ENCODE results near the gene SAC3D1.

Gene SAC3D1

DNA sequence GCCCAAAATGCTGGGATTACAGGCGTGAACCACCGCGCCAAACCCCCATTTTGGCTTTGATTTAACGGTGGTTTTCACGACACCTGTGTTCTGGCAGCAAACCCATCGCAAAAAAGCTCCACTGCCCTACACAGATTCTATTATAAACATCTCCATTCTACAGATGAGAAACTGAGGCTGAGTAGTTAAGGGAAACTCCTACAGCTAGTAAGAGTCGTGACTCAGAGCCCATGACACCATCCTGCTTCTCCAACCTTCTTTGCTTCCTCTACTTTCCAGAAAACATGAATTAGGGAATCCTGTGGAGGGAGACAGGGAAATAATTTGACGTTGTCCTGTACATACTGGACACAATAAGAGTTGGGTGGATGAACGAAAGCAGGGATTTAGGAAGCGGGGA lies 14.2 kb upstream of the SAC3D1 start:
- no peak for DNase-seq (ENCODE audit: low read depth)

DNA sequence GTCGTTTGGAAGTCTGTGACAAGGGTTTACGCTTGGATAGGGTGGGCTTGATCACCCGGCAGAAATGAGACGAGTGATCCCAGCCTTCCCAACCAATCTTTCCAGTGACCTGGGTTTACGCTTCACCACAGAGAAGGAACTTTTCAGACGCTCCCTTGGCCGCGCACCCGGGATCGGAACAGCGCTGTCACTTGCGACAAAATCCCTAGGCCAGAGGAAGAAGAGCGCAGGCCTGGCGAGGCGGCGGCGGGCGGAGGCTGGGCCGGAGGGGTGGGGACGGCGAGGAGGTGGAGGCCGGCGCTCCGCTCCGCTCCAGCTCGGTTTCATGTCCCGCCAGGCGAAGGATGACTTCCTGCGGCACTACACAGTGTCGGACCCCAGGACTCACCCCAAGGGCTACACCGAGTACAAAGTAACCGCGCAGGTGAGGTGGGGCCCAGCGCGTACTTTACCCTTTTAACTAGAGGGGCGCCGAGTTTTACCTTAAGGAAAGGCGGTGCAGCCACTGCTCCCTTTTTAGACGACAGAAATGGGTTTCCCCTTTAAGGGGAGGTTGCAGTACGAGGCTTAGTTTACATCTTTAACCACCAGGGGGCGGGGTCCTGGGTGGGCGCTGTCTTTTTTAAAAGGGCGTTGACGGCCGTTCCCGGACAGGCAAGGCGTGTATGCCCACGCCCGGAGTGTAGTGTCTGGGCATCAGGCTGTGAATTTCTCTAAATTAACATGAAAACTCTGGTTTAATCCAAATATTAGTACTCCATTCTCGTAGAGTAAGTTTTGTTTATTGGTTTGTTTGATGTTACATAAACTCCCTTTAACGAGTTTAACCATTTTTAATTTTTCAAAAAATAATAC lies 13.6 kb upstream of the SAC3D1 start, which contains the start of gene SNX15:
TSS of gene SNX15 (plus strand) at position 227 of the 855 bp plus-strand sequence. CDS start at position 326, 99 bp downstream.
- peak; percentile 89 for DNase-seq (ENCODE audit: low read depth)

DNA sequence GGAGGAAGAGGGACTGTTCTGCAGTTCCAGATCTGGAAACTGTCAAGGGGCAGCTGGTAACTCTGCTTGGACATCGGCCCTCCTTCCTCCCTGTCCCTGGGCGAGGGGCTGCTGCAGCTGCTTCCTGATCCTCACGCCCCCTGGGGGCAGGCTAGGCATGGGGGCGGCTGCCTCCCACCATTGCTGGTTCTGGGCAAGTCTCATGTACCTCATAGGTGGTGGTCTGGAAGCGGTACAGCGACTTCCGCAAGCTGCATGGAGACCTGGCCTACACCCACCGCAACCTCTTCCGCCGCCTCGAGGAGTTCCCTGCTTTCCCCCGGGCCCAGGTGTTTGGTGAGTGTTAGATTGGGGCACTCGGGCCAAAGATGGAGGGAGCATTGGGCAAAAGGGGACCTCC lies 8.8 kb upstream of the SAC3D1 start:
- no peak for DNase-seq (ENCODE audit: low read depth)

GRCh38 chr11:65034423-65034822 lies 6.6 kb upstream of the SAC3D1 start:
- DNase-seq (ENCODE audit: low read depth) = no peak

GRCh38 chr11:65035579-65035978 lies 5.4 kb upstream of the SAC3D1 start:
- no peak for DNase-seq (ENCODE audit: low read depth)

- no peak for DNase-seq (ENCODE audit: low read depth)
Measured at GRCh38 chr11:65036931-65037330, 4.1 kb upstream of the SAC3D1 start.

DNA sequence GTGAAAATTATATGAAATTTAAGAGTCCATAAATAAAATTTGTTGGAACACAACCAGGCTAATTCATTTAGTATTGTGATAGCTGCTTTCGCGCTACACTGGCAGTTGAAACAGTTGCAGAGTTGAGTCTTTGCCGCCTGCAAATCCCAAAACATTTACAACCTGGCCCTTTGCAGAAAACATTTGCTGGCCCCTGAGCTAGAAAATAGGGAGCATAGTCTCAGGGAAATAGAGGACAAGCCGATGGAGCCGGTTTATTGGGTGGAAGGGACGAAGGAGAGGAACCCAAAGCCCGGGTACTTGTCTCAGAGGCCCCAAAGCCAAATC lies 527 bp upstream of the SAC3D1 start:
- no peak for DNase-seq (ENCODE audit: low read depth)

GRCh38 chr11:65042891-65043290 lies 1.9 kb downstream of the SAC3D1 start:
- no peak for DNase-seq (ENCODE audit: low read depth)

GRCh38 chr11:65043881-65044501 lies 3.0 kb downstream of the SAC3D1 start:
- no peak for DNase-seq (ENCODE audit: low read depth)

- no peak for DNase-seq (ENCODE audit: low read depth)
Measured at GRCh38 chr11:65045061-65045460, 4.1 kb downstream of the SAC3D1 start.

DNA sequence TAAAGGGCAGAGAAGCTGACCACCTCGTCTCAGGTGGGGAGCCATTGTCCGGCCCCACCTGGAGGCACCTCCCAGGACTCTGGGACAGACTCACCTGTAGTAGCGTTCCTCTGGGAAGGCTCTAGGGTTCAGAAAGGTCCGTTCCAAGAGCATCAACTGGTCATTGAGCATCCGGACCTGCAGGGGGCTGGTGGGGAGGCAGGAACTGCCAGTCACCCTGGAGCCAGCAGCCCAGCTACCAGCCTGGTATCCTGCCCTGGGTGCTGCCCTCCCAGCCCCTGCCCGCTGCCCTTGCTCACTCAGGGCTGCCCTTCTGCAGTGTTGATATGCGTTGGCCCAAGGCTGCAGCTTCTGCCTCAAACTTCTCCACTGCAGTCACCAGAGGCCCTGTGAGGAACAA lies 4.7 kb downstream of the SAC3D1 start:
- no peak for DNase-seq (ENCODE audit: low read depth)

- peak; percentile 13 for DNase-seq (ENCODE audit: low read depth)
Measured at GRCh38 chr11:65047581-65048422, 6.8 kb downstream of the SAC3D1 start.

DNA sequence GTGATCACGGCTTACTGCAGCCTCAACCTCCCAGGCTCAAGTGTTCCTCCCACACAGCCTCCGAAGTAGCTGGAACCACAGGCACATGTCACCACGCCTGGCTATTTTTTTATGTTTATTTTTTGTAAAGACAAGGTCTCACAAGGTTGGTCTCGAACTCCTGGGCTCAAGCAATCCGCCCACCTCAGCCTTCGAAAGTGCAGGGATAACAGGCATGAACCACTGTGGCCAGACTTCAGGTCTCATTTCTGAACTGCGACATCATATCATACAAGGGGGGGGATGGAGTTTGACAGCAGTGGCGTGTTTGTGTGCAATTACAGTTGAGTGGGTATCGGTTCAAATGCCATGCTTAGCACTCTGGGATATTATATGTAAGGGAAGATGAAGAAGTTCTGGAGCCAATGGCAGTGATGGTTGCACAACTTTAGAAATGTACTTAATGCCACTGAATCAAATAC lies 10.4 kb downstream of the SAC3D1 start:
- DNase-seq (ENCODE audit: low read depth) = no peak

GRCh38 chr11:65053827-65054508 lies 13.0 kb downstream of the SAC3D1 start:
- no peak for DNase-seq (ENCODE audit: low read depth)

GRCh38 chr11:65055538-65055937 lies 14.5 kb downstream of the SAC3D1 start:
- no peak for DNase-seq (ENCODE audit: low read depth)

- no peak for DNase-seq (ENCODE audit: low read depth)
Measured at GRCh38 chr11:65056999-65057398, 16.0 kb downstream of the SAC3D1 start.

DNA sequence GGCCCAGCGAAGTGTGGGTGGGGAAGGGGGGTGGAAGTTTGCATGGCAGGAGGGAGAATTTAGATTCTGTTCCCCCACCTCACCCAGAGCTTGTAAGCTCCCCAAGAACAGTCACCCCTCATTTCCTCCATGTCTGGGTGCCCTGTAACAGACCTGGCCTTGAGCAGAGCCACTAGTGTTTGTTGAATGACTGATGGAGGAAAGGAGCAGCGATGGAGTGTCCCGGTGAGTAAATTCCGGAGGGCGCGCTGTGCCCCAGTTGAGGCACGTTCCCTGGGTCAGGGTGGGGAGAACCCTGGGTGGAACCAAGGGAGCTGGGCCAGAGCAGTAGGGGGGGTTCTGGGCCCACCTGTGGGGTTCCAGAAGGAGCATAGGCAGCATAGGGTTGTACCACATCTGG lies 16.5 kb downstream of the SAC3D1 start:
- no peak for DNase-seq (ENCODE audit: low read depth)

DNA sequence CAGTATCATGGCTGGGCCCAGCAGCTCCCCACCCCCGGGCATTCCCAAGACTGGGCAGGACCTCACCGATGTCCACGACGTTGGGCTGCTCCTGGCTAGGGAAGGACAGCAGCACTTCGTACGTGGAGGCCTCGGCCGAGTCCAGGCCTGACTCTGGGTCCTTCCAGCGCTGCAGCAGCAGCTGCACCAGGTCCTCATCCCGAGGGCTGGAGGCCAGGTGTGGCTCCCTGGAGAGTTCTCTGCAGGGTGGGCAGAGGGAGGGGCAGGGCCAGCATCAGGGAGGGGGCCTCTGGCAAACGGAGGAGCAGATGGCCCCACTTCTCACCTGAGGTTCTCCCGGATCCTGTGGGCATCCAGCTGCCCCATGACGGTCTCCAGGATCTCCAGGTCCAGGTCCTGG lies 17.0 kb downstream of the SAC3D1 start:
- no peak for DNase-seq (ENCODE audit: low read depth)

DNA sequence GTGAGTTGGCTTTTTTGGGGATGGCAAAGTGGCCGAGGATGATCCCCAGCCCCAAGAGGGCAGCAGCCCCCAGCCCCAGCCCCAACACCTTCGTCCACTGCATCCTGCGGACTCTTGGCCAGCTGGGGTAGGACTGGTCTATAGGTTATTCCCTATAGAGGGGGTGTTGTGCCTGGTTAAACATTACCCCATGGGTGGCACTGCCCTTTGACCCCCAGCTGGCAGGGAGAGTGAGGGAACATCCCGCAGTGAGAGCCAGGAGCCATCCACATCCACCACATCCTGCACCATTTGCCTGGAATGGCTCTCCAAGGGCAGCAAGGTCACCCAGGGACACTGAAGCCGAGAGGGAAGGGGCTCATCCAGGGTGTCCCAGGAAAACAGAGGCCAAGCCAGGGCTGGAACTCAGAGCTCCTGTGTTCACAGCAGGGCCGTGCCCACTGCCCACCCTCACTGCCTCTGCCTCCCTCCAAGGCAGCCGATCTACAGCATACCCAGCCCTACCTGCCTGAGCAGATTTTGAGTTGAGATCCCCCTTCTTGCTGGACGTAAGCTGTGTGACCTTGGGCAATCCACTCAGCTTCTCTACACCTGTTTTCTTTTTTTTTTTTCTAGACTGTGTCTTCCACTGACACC lies 17.5 kb downstream of the SAC3D1 start, which contains the start of gene NAALADL1:
TSS of gene NAALADL1 (minus strand) at position 135 of the 636 bp plus-strand sequence. CDS start at position 103, 32 bp downstream.
- no peak for DNase-seq (ENCODE audit: low read depth)

DNA sequence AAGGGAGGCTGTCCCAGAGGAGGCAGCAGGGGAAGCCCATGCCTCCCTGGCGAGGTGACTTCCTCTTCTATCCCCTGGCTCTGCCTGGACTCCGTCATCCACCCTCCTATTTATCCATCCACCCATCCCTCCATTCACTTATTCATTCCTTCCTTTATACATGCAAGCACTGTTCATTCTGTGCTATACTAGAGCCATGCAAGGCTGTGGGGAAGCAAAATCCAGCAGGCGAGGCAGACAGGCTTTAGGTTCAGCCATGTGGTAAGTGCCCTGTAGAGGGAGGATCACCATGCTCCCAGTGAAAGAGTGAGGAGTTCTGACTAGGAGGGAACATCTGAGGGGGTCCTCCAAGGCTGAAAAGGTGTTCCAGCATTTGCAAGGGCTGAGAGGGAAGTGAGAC lies 18.5 kb downstream of the SAC3D1 start:
- DNase-seq (ENCODE audit: low read depth) = no peak
